DND-41 (cell line): ENCODE results near the gene COQ3.

Experiments
- CTCF ChIP-seq: IDR thresholded peaks from 2 replicates; pipeline ENCODE4 v1.5.1; 2012; ENCODE audit warnings: borderline replicate concordance, low read length, moderate library complexity, mild to moderate bottlenecking; ENCODE audit not compliant: poor library complexity, severe bottlenecking; ENCODE audit errors: extremely low read depth
- EZH2 ChIP-seq: IDR thresholded peaks from 3 replicates; pipeline ENCODE4 v1.6.1; 2012; ENCODE audit warnings: borderline replicate concordance, low read depth, mild to moderate bottlenecking, moderate library complexity, low read length, inconsistent platforms; ENCODE audit not compliant: severe bottlenecking

GRCh38 chr6:99397287-99397686, 3.3 kb upstream of the COQ3 start:
- TF ChIP-seq CTCF (no peak), EZH2 (no peak)
